NT2/D1 (cell line): Measurements from ENCODE around the gene SEMA3F.

Experiments
- SUZ12 ChIP-seq: IDR thresholded peaks from 2 replicates; pipeline ENCODE4 v1.6.1; 2011; ENCODE audit not compliant: insufficient read length, insufficient read depth; ENCODE audit errors: extremely low read depth
- YY1 ChIP-seq: IDR thresholded peaks from 2 replicates; pipeline ENCODE4 v1.6.1; 2011; ENCODE audit not compliant: insufficient read length, insufficient read depth
- ZNF274 ChIP-seq: IDR thresholded peaks from 2 replicates; pipeline ENCODE4 v1.6.1; 2011; ENCODE audit warnings: mild to moderate bottlenecking, low read depth, low read length

DNA sequence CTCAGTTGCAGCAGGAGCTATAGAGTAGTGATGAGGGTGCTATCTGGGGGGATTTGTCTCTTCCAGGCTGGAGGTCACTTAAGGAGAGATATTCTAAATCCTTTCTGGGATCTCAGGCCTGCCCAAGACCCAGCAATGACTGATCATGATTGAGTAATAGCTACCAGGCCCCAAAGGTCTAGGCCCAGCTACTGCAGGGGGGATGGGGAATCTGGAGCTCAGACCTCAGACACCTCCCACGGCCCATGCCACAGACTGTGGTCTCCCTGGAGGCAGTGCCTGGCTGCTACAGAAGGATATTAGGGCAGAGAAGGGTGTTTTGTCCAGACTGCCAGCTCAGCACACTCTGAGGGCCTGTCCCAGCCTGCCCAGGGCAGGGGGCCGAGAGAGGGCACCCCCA, 56.8 kb downstream of the SEMA3F start:
- TF ChIP-seq ZNF274 (no peak), YY1 (no peak), SUZ12 (no peak)
